ENCODE data around the gene RHOT1.
A peak's percentile ranks its signal among the peaks of the same experiment; 100 is the strongest.
"Not testable (repeated sequence)": the region's sequence is repeated elsewhere in the genome, so short reads cannot be mapped to it uniquely, and the experiment has no call there.

The RHOT1 gene

GRCh38 chr17:32142038-32142856 is at the start of gene RHOT1:
Gene RHOT1, plus strand, starts transcription at chr17:32142502. Its CDS starts 191 bp downstream, at chr17:32142693.
- peak; percentile 73 for ATAC-seq
- DNase-seq = peak; percentile 81

GRCh38 chr17:32099686-32100085 is 42.6 kb upstream of the RHOT1 start:
- no peak for ATAC-seq
- DNase-seq = no peak

GRCh38 chr17:32100323-32100722 is 42.0 kb upstream of the RHOT1 start:
- ATAC-seq, DNase-seq: not testable (repeated sequence)

GRCh38 chr17:32100971-32101631 is 41.2 kb upstream of the RHOT1 start:
- no peak for ATAC-seq
- DNase-seq = no peak

DNA sequence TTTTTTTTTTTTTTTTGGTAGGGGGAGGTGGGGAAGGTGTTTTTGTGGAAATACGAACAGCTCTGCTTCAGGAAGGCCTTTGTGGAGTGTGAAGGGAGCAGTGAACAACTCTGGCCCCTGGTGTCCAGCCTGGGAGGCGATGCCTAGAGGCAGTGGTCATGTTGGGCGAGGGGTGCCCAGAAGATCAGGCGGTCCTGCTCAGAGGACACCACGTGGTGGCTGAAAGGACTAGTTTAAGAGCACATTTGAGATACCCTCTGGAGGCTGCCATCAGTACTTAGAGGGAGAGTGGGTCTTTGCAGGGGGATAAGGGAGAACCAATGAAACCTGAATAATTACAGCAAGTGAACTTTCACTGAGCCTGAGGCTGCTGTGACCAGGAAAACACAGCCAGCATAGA is 40.1 kb upstream of the RHOT1 start:
- DNase-seq (no peak), ATAC-seq (no peak)

- no peak for ATAC-seq
- no peak for DNase-seq
Measured at GRCh38 chr17:32102646-32103186, 39.6 kb upstream of the RHOT1 start.

- ATAC-seq (no peak), DNase-seq (no peak)
Measured at GRCh38 chr17:32103476-32104113, 38.7 kb upstream of the RHOT1 start.

GRCh38 chr17:32104158-32104557 is 38.1 kb upstream of the RHOT1 start:
- ATAC-seq = no peak
- DNase-seq = no peak

GRCh38 chr17:32106471-32106981 is 35.8 kb upstream of the RHOT1 start:
- DNase-seq, ATAC-seq: not testable (repeated sequence)

DNA sequence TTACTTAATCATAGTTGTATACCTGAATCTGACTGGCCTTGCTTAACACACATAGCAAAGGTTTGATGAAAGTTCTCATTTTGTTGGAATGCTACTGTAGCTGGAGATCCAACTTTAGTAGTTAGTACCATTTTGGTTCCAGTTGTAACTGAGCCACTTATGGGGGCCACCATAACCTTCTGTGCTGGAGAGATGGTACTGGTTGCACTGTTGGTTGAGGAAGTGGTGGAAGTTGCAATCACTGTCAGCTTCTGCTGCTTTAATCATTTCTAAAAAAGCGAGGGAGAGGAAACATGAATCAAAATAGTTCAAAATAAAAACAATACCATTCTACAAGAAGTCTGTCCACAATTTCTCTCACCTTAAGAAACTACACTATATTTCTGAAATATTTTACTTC is 35.1 kb upstream of the RHOT1 start:
- not testable (repeated sequence) for DNase-seq, ATAC-seq

GRCh38 chr17:32110596-32110995 is 31.7 kb upstream of the RHOT1 start:
- no peak for ATAC-seq
- DNase-seq = no peak

- DNase-seq (peak; percentile 28), ATAC-seq (peak; percentile 49)
Measured at GRCh38 chr17:32111141-32111771, 31.0 kb upstream of the RHOT1 start.

DNA sequence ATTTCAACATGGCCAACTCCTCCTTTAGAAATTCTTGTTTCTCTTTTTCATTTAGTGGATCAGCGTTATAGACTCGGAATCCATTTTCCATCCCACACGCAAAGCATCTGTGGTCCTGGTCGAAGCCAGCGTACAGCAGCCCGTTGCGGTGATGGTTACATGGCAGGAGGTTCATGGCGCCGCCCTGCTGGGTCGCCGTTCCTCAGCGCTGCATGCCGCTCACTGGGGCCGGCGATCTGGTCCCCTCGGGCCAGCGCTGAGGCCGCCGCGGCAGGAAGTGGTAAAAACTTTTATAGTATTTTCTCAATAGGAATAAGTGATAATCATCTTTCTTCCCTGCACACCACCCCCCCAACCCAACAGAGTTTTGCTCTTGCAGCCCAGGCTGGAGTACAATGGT is 29.9 kb upstream of the RHOT1 start:
- ATAC-seq (no peak), DNase-seq (no peak)

DNA sequence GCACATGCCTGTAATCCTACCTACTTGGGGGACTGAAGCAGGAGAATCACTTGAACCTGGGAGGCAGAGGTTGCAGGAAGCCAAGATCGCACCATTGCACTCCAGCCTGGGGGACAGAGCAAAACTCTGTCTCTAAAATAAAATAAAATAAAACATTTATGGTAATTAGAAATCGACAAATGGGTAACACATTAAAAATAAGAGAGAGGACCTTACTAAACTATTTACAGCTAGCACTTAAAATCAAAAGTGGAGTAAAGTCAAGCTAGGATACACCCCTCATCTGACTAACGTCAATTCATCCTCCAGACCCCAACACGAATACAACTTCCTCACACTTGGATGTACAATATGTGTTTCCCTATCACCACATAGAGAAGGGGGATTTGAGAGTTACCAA is 27.8 kb upstream of the RHOT1 start:
- ATAC-seq = no peak
- DNase-seq = no peak

- not testable (repeated sequence) for ATAC-seq, DNase-seq
Measured at GRCh38 chr17:32115546-32115945, 26.8 kb upstream of the RHOT1 start.

DNA sequence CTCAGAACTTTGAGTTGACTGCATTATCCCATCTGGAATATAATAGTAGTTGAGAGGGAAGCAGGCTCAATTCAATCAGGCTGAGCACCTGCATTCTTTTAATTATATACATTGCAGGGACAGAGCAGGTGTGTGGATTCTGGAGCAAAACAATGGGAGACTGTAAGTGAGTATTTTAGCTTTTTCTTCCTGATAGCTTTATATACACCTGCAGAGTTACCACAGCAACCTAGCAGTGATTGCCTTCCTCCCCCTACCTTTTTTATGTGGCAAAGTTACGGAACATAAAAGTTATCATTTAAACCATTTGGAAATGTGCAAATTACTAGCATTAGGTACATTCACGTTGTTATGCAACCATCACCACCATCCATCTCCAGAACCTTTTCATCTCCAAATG is 25.4 kb upstream of the RHOT1 start:
- DNase-seq (no peak), ATAC-seq (no peak)

GRCh38 chr17:32117399-32117798 is 24.9 kb upstream of the RHOT1 start:
- no peak for ATAC-seq
- DNase-seq = no peak

DNA sequence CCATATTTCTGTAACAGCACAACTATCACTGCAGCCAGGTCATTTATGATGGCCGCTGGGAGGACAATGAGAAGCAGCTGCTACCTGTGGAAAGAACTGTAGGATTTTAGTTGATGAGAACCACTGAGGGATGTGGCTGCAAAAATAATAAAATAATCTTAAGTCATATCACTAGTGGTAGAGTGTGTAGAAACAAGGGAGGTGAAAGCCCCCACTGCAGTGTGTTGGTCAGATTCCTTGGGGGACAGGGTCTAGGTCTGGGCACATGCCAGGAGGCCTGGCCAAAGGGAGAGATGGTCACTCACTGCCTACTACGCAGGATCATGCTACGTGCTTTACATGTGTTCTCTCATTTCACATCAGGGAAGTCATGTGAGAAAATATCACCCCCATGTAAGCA is 24.2 kb upstream of the RHOT1 start:
- ATAC-seq, DNase-seq: not testable (repeated sequence)

GRCh38 chr17:32118835-32119234 is 23.5 kb upstream of the RHOT1 start:
- ATAC-seq = no peak

GRCh38 chr17:32120141-32120540 is 22.2 kb upstream of the RHOT1 start:
- ATAC-seq (no peak), DNase-seq (no peak)

More at GRCh38 chr17:32118835-32119234, 23.5 kb upstream of the RHOT1 start:
- DNase-seq = no peak

DNA sequence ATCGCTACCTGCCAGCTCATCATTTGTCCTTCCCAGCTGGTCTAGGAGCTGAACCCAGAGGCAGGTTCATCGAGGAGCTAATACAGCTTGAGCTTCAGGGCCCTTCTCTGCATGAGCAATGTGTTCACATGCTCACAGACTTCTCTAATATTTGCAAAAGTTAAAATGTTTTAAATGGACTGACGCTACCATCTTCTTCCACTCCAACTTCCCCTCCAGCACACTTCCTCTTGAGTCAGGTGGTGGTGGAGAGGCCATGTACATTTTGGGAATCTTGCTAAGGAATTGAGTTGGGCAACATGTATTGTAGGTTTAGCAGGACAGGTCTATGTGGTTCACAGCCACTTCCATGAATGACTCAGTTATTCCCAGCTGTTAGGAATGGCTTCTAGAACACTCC is 21.6 kb upstream of the RHOT1 start:
- ATAC-seq (no peak), DNase-seq (no peak)

DNA sequence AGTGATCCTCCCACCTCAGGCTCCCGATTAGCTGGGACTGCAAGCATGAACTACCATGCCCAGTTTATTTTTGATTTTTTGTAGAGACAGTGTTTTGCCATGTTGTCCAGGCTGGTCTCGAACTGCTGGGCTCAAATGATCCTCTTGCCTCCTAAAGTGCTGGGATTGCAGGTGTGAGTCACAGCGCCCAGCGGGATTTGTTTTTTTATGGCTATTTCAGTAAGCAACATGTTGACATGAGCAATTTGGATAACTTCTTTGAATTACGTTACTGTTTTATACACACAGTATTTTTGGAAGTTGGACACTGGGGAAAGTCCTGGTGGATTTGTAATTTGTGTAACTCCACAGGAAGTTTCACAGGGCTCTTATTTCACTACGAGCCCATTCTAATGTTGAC is 18.5 kb upstream of the RHOT1 start:
- DNase-seq (no peak), ATAC-seq (no peak)
